Measurements from ENCODE around the gene C1S. TPM values are rescaled to one million over a fixed set of nuclear protein-coding genes. Genes with fewer than 3 reads are reported as not detected.

The C1S gene
- total and polyA plus RNA-seq, 2 donors (not counting 3 experiments of a cell fraction or from before 2014, with no cell fraction given): 0.32 to 0.38 TPM

GRCh38 chr12:7118881-7119280, 58.4 kb downstream of the C1S start:
- Histone ChIP-seq H3K4me1 (ENCODE audit: control insufficient read depth, extremely low read depth, insufficient read depth, low read length) (peaks cover 14% of the 10 kb centered on the region), H3K9me1 (replicated peaks; ENCODE audit: control insufficient read depth, extremely low read depth, insufficient read depth, low read length) (no peaks in the 10 kb centered on the region), H3K9ac (replicated peaks; ENCODE audit: extremely low read depth, insufficient read depth, low read length) (no peak overlapping the region), H3K27ac (ENCODE audit: insufficient read depth, low read depth, low read length) (no peak overlapping the region), H4K20me1 (replicated peaks; ENCODE audit: control insufficient read depth, extremely low read depth, insufficient read depth, low read length) (no peaks in the 10 kb centered on the region), H3K36me3 (ENCODE audit: control insufficient read depth in 2 of 2, extremely low read depth in 1 of 2, insufficient read depth in 2 of 2, low read length in 2 of 2) (no peaks in the 10 kb centered on the region), H3K27me3 (ENCODE audit: control insufficient read depth in 2 of 2, insufficient read depth in 2 of 2, low read length in 2 of 2) (no peaks in the 10 kb centered on the region), H2AFZ (ENCODE audit: low read depth, low read length) (no peak overlapping the region), H3K4me3 (replicated peaks in 1 of 3; ENCODE audit: insufficient read depth in 1 of 3, low read depth in 1 of 3, low read length in 3 of 3) (no peak overlapping the region), H3K79me2 (ENCODE audit: control insufficient read depth, insufficient read depth, low read length) (no peaks in the 10 kb centered on the region), H3K4me2 (ENCODE audit: insufficient read depth, low read length) (no peak overlapping the region), H3K9me3 (replicated peaks; ENCODE audit: control insufficient read depth, insufficient read depth, low read length) (no peaks in the 10 kb centered on the region)
- POLR2A ChIA-PET: interaction anchor here (0.6 kb wide), 1 partner anchor 818 kb away, joined by 4 read pairs; no protein-coding TSS in a partner anchor
- no peak for DNase-seq (ENCODE audit: low read depth, low spot score)
- dilution Hi-C loops (cut with MboI; ENCODE audit: extremely low pct_ligation_motif_present, low sequenced_read_pairs) (no loop called here), intact Hi-C loops (cut with micrococcal nuclease) (no loop called here)
- CTCF ChIA-PET: interaction anchor here (1.2 to 2.1 kb wide), 2 partner anchors 10 to 174 kb away, joined by 3 to 7 read pairs; partner anchors contain the start of gene C1RL
- no TSS peak for BruUV-seq (replicated peaks)
- FAIRE-seq: no peak
- TF ChIP-seq FOS (IDR thresholded peaks at IDR 0.05; ENCODE audit: borderline replicate concordance, insufficient read depth, low read length) (no peak), MAX (IDR thresholded peaks at IDR 0.05; ENCODE audit: insufficient read depth, insufficient read length) (no peak), MYC (IDR thresholded peaks at IDR 0.05; ENCODE audit: low read depth, low read length) (no peak), POLR2A (IDR thresholded peaks at IDR 0.05; ENCODE audit: low read depth, low read length) (no peak), GATA2 (IDR thresholded peaks at IDR 0.05; ENCODE audit: insufficient read depth, insufficient read length, low read depth, low read length) (no peak), JUN (IDR thresholded peaks at IDR 0.05; ENCODE audit: borderline replicate concordance, insufficient read depth, insufficient read length, low read depth) (no peak), POLR2AphosphoS5 (IDR thresholded peaks at IDR 0.05; ENCODE audit: insufficient read depth, low read depth, low read length) (no peak), EZH2 (IDR thresholded peaks at IDR 0.05; ENCODE audit: borderline replicate concordance, low read depth, low read length, severe bottlenecking) (no peak), CTCF (IDR thresholded peaks at IDR 0.05; ENCODE audit: extremely low read depth in 1 of 2, insufficient read depth in 1 of 2, low read depth in 1 of 2, low read length in 2 of 2) (no peak)

All from endothelial cell of umbilical vein (primary cell).